ENCODE measurements around the gene DUOX1.

GRCh38 chr15:45131510-45131909 lies 1.7 kb downstream of the DUOX1 start:
- TF ChIP-seq EZH2 (IDR thresholded peaks at IDR 0.05; ENCODE audit: insufficient read depth, poor library complexity, severe bottlenecking) (no peak), EZH2phosphoT487 (IDR thresholded peaks at IDR 0.05; ENCODE audit: insufficient read depth, low read depth) (no peak)

All from GM23248 (cell line).